SK-N-SH (cell line): ENCODE data around the gene SERPINC1. TPM values are rescaled to one million over a fixed set of nuclear protein-coding genes. Genes with fewer than 3 reads are reported as not detected.

Experiments used
- CTCF ChIA-PET: fragments of 300-600, 350-600 bp; formaldehyde crosslinking; extraction: SDS; loops from one replicate; lab custom pipeline; 2021; lab: Yijun Ruan, JAX
- POLR2A ChIA-PET: fragments of 350-600 bp; sonication (Branson Sonifier 250); formaldehyde crosslinking; extraction: SDS; loops from one replicate; lab custom pipeline; 2020; ENCODE audit warnings: antibody characterized with exemption, inconsistent platforms; lab: Yijun Ruan, JAX
- DNase-seq: peaks from one replicate; pipeline ENCODE4 v3.0.0; 2012
- H2AFZ ChIP-seq: fragments of 200-600 bp; sonication (generic); 2 replicates; pipeline ENCODE4 v1.8.1; 2016; ENCODE audit warnings: antibody characterized with exemption, mild to moderate bottlenecking, low read depth
- H3F3A ChIP-seq: fragments of 200-600 bp; sonication (generic); replicated peaks from 2 replicates; pipeline ENCODE3; 2016; ENCODE audit warnings: antibody characterized with exemption, mild to moderate bottlenecking; ENCODE audit not compliant: insufficient read depth
- H3K27ac ChIP-seq, 2 experiments: fragments of 200-500 bp in 1 of 2; fragments of 200-600 bp in 1 of 2; sonication (Bioruptor generic) in 1 of 2; sonication (generic), shearing (Covaris generic) in 1 of 2; 2 replicates each; pipeline versions ENCODE4 v1.5.1 to v1.6.1; 2014 to 2016; ENCODE audit warnings: low read depth in 2 of 2, inconsistent platforms in 1 of 2, low read length in 1 of 2, mild to moderate bottlenecking in 1 of 2, mixed read lengths in 1 of 2
- H3K27me3 ChIP-seq: fragments of 200-600 bp; sonication (generic), shearing (Covaris generic); 2 replicates; pipeline ENCODE4 v1.6.1; 2016; ENCODE audit warnings: mixed run types; ENCODE audit not compliant: insufficient read depth
- H3K36me3 ChIP-seq, 2 experiments: fragments of 200-500 bp in 1 of 2; fragments of 200-600 bp in 1 of 2; sonication (Bioruptor generic) in 1 of 2; sonication (generic) in 1 of 2; replicated peaks in 1 of 2; 2 replicates each; pipeline versions ENCODE3 to v1.5.1; 2014 to 2016; ENCODE audit warnings: low read length in 1 of 2, mild to moderate bottlenecking in 1 of 2; ENCODE audit not compliant: insufficient read depth in 2 of 2, control insufficient read depth in 1 of 2
- H3K4me1 ChIP-seq, 2 experiments: fragments of 200-500 bp in 1 of 2; fragments of 200-600 bp in 1 of 2; sonication (Bioruptor generic) in 1 of 2; sonication (generic), shearing (Covaris generic) in 1 of 2; 2 replicates each; pipeline versions ENCODE4 v1.5.1 to v1.6.1; 2014 to 2016; ENCODE audit warnings: low read depth in 1 of 2, low read length in 1 of 2, mixed run types in 1 of 2; ENCODE audit not compliant: insufficient read depth in 2 of 2, control insufficient read depth in 1 of 2
- H3K4me2 ChIP-seq: fragments of 200-600 bp; sonication (generic), shearing (Covaris generic); 2 replicates; pipeline ENCODE4 v1.6.1; 2017; ENCODE audit warnings: mixed run types
- H3K4me3 ChIP-seq, 2 experiments: fragments of 200-500 bp in 1 of 2; fragments of 200-600 bp in 1 of 2; sonication (Bioruptor generic) in 1 of 2; sonication (generic), shearing (Covaris generic) in 1 of 2; 2 replicates each; pipeline versions ENCODE4 v1.5.1 to v1.8.1; 2014 to 2016; ENCODE audit warnings: low read depth in 2 of 2, inconsistent platforms in 1 of 2, low read length in 1 of 2, mild to moderate bottlenecking in 1 of 2, mixed read lengths in 1 of 2, moderate library complexity in 1 of 2
- H3K79me2 ChIP-seq: fragments of 200-600 bp; sonication (generic); 2 replicates; pipeline ENCODE4 v1.8.1; 2017; ENCODE audit warnings: mild to moderate bottlenecking; ENCODE audit not compliant: insufficient read depth
- H3K9ac ChIP-seq: fragments of 200-600 bp; sonication (generic); 2 replicates; pipeline ENCODE4 v1.6.1; 2017; ENCODE audit warnings: mixed run types
- H3K9me2 ChIP-seq: fragments of 200-600 bp; sonication (generic); 2 replicates; pipeline ENCODE4 v1.6.1; 2017; ENCODE audit warnings: mixed run types
- H3K9me3 ChIP-seq: fragments of 200-600 bp; sonication (generic); 2 replicates; pipeline ENCODE4 v1.6.1; 2017; ENCODE audit warnings: mixed run types, mild to moderate bottlenecking, moderate library complexity
- H4K20me1 ChIP-seq: fragments of 200-600 bp; sonication (generic); 2 replicates; pipeline ENCODE4 v1.6.1; 2017; ENCODE audit warnings: mild to moderate bottlenecking, mixed run types; ENCODE audit not compliant: insufficient read depth
- JUND ChIP-seq: IDR thresholded peaks from 2 replicates; pipeline ENCODE4 v1.4.0; 2012
- PBX3 ChIP-seq: IDR thresholded peaks from 2 replicates; pipeline ENCODE4; 2012
- POLR2AphosphoS5 ChIP-seq: IDR thresholded peaks from 2 replicates; pipeline ENCODE4 v1.6.1; 2012; ENCODE audit warnings: low read depth, low read length
- REST ChIP-seq: IDR thresholded peaks from 2 replicates; pipeline ENCODE4 v1.6.1; 2012; ENCODE audit warnings: mild to moderate bottlenecking, low read depth, low read length, moderate library complexity
- SMC3 ChIP-seq: IDR thresholded peaks from 2 replicates; pipeline ENCODE4 v1.6.1; 2012; ENCODE audit warnings: low read depth, low read length, improper control_type of control experiment
- WGBS: methylation state at CpG from one replicate; pipeline ENCODE4 v1.1.6; 2017; ENCODE audit warnings: low lambda C conversion rate; 5-methylcytosine and 5-hydroxymethylcytosine counted together
- polyA plus RNA-seq, 3 experiments: library from polyadenylated mRNA; depleted of rRNA; stranded (reverse); fragments of >200 nt; gene quantifications; 2 replicates each; pipeline ENCODE4 v1.2.3, GENCODE V29; 2012
- small RNA-seq, 7 experiments: library from RNA; depleted of rRNA; stranded (forward); fragments of <200 nt; gene quantifications; one replicate each; pipeline ENCODE3, GENCODE V24; 2012

The SERPINC1 gene
- polyA plus RNA-seq, 1 of the 3 experiments (the other 2 are of a cell fraction), result 0.08 TPM

- no peak overlapping the region for H3K4me3 ChIP-seq
- H4K20me1 ChIP-seq, result no peaks in the 10 kb centered on the region
- peaks cover 35% of the 10 kb centered on the region for H3F3A ChIP-seq
- peaks cover 35 to 56% of the 10 kb centered on the region in 2 experiments for H3K36me3 ChIP-seq
- TF ChIP-seq PBX3, result no peak
- no peak for TF ChIP-seq SMC3
- TF ChIP-seq POLR2AphosphoS5, result 0 out of 2 replicates have a peak, but pooled peaks have one; percentile 19
- no peak for TF ChIP-seq JUND
- no peak for TF ChIP-seq REST
- WGBS, result 86% methylated on average over 1 of the region's 1 CpG
- H3K27me3 ChIP-seq, result no peaks in the 10 kb centered on the region
- H3K27ac ChIP-seq, result peak overlapping the region in 1 of 2 experiments; percentile 16; a peak in 1 of 4 replicates
- H3K9ac ChIP-seq, result no peak overlapping the region
- peaks cover 4% of the 10 kb centered on the region in 2 experiments; a peak in 2 of 4 replicates for H3K4me1 ChIP-seq
- CTCF ChIA-PET, result no interaction called here
- no peaks in the 10 kb centered on the region for H3K9me2 ChIP-seq
- DNase-seq, result no peak
- no peaks in the 10 kb centered on the region for H3K79me2 ChIP-seq
- H3K4me2 ChIP-seq, result no peak overlapping the region
- no peaks in the 10 kb centered on the region for H3K9me3 ChIP-seq
- POLR2A ChIA-PET, result interaction anchor here (0.7 kb wide), 1 partner anchor 1131 kb away, joined by 3 read pairs; no protein-coding TSS in a partner anchor
- H2AFZ ChIP-seq, result no peak overlapping the region
These were observed 61.1 kb downstream of the SERPINC1 start for GRCh38 chr1:173856014-173856413.

Small RNA genes lying within 50 kb of the gene (small RNA-seq; reads per million reads assigned to genes)
- 0 to 0.93 (median 0) reads per million in 7 experiments for gene RNA5SP67

Other genes with a start within 250 kb of the SERPINC1 start
- gene ANKRD45, start 247.5 kb downstream of the SERPINC1 start, polyA plus RNA-seq (2012; rRNA removed), result 1.8 and 2.3 TPM in 2 replicates
- gene KLHL20, start 202.3 kb downstream of the SERPINC1 start, polyA plus RNA-seq (2012; rRNA removed), result 14.0 and 20.1 TPM in 2 replicates
- 17.1 and 22.1 TPM in 2 replicates for gene DARS2, start 92.7 kb downstream of the SERPINC1 start, polyA plus RNA-seq (2012; rRNA removed)
- 4.0 and 6.9 TPM in 2 replicates for gene CENPL, start 92.4 kb downstream of the SERPINC1 start, polyA plus RNA-seq (2012; rRNA removed)
- gene GAS5, start 49.3 kb downstream of the SERPINC1 start, polyA plus RNA-seq (2012; rRNA removed), result 961 and 1,422 TPM in 2 replicates
- gene ZBTB37, start 48.9 kb downstream of the SERPINC1 start, polyA plus RNA-seq (2012; rRNA removed), result 0.89 and 1.2 TPM in 2 replicates
- 2.9 and 3.3 TPM in 2 replicates for gene RC3H1, start 105.0 kb upstream of the SERPINC1 start, polyA plus RNA-seq (2012; rRNA removed)
- gene RABGAP1L, start 242.2 kb upstream of the SERPINC1 start, polyA plus RNA-seq (2012; rRNA removed), result 7.2 and 10.5 TPM in 2 replicates